Activated CD4-positive, alpha-beta T cell treated with anti-CD3 and anti-CD28 coated beads for 1 hour (primary cell): ENCODE measurements around the gene BCAT1.
"Not testable (repeated sequence)": the region's sequence is repeated elsewhere in the genome, so short reads cannot be mapped to it uniquely, and the experiment has no call there.

Source experiments
- DNase-seq: peaks from one replicate; pipeline ENCODE4 v3.0.0-alpha.2; 2020

Gene BCAT1

GRCh38 chr12:24948757-24949722 is at the start of gene BCAT1:
TSS of gene BCAT1 (minus strand) at chr12:24949101. CDS start at chr12:24948932, 169 bp downstream.
- DNase-seq = no peak

- DNase-seq = no peak
Measured at GRCh38 chr12:24997970-24998582, 49.2 kb upstream of the BCAT1 start.

GRCh38 chr12:24997496-24997895 is 48.6 kb upstream of the BCAT1 start:
- DNase-seq = no peak

- DNase-seq = no peak
Measured at GRCh38 chr12:24996820-24997219, 47.9 kb upstream of the BCAT1 start.

GRCh38 chr12:24996102-24996797 is 47.3 kb upstream of the BCAT1 start:
- DNase-seq = no peak

GRCh38 chr12:24993793-24994192 is 44.9 kb upstream of the BCAT1 start:
- no peak for DNase-seq

- no peak for DNase-seq
Measured at GRCh38 chr12:24991209-24992049, 42.5 kb upstream of the BCAT1 start.

GRCh38 chr12:24989216-24989615 is 40.3 kb upstream of the BCAT1 start:
- DNase-seq = no peak

- DNase-seq = no peak
Measured at GRCh38 chr12:24982250-24982649, 33.3 kb upstream of the BCAT1 start.

GRCh38 chr12:24979976-24980730 is 31.3 kb upstream of the BCAT1 start:
- DNase-seq = no peak

- DNase-seq = no peak
Measured at GRCh38 chr12:24979329-24979728, 30.4 kb upstream of the BCAT1 start.

GRCh38 chr12:24977711-24978110 is 28.8 kb upstream of the BCAT1 start:
- no peak for DNase-seq

- DNase-seq = no peak
Measured at GRCh38 chr12:24977060-24977459, 28.2 kb upstream of the BCAT1 start.

GRCh38 chr12:24975425-24975824 is 26.5 kb upstream of the BCAT1 start:
- no peak for DNase-seq

- no peak for DNase-seq
Measured at GRCh38 chr12:24974216-24974615, 25.3 kb upstream of the BCAT1 start.

- no peak for DNase-seq
Measured at GRCh38 chr12:24972078-24972477, 23.2 kb upstream of the BCAT1 start.

- no peak for DNase-seq
Measured at GRCh38 chr12:24970177-24970576, 21.3 kb upstream of the BCAT1 start.

- DNase-seq = no peak
Measured at GRCh38 chr12:24966951-24967564, 18.2 kb upstream of the BCAT1 start.

- no peak for DNase-seq
Measured at GRCh38 chr12:24964342-24964741, 15.4 kb upstream of the BCAT1 start.

- no peak for DNase-seq
Measured at GRCh38 chr12:24960222-24960855, 11.4 kb upstream of the BCAT1 start.

GRCh38 chr12:24956351-24956750 is 7.5 kb upstream of the BCAT1 start:
- not testable (repeated sequence) for DNase-seq
